SJCRH30 (cell line): ENCODE results near the gene PTGFRN. TPM values are rescaled to one million over a fixed set of nuclear protein-coding genes. Genes with fewer than 3 reads are reported as not detected.
"Not testable (repeated sequence)": the region's sequence is repeated elsewhere in the genome, so short reads cannot be mapped to it uniquely, and the experiment has no call there.

ENCODE experiments used
- DNase-seq, 2 experiments: peaks; one replicate each; pipeline ENCODE4 v3.0.0-alpha.2; 2015 to 2020
- H3K27ac ChIP-seq: fragments of 250-450 bp; sonication (Bioruptor Pico); 2 replicates; pipeline ENCODE4 v1.5.1; 2020; ENCODE audit warnings: mild to moderate bottlenecking, moderate library complexity
- H3K27me3 ChIP-seq: fragments of 250-450 bp; sonication (Bioruptor Pico); 2 replicates; pipeline ENCODE4 v1.5.1; 2020; ENCODE audit warnings: mild to moderate bottlenecking, moderate library complexity
- H3K36me3 ChIP-seq: fragments of 250-450 bp; sonication (Bioruptor Pico); 2 replicates; pipeline ENCODE4 v1.5.1; 2020; ENCODE audit warnings: mild to moderate bottlenecking, moderate library complexity
- H3K4me1 ChIP-seq: fragments of 250-450 bp; sonication (Bioruptor Pico); 2 replicates; pipeline ENCODE4 v1.5.1; 2020; ENCODE audit warnings: mild to moderate bottlenecking, moderate library complexity
- H3K4me3 ChIP-seq: fragments of 250-450 bp; sonication (Bioruptor Pico); 2 replicates; pipeline ENCODE4 v1.5.1; 2020; ENCODE audit warnings: mild to moderate bottlenecking, moderate library complexity
- H3K9me3 ChIP-seq: fragments of 250-450 bp; sonication (Bioruptor Pico); replicated peaks from 2 replicates; pipeline ENCODE4 v1.5.1; 2020; ENCODE audit warnings: mild to moderate bottlenecking, moderate library complexity
- total RNA-seq: library from RNA; depleted of rRNA; stranded (reverse); fragments of >200 nt; shearing (Covaris generic); gene quantifications from 2 replicates; pipeline ENCODE4 v1.2.3, GENCODE V29; 2014

The PTGFRN gene
- total RNA-seq, 1 experiment from 2014 or later: 146 TPM

- DNase-seq: no peak
- Histone ChIP-seq H3K36me3 (peaks cover 16% of the 10 kb centered on the region; the same call in 1 of the 2 replicates), H3K4me3 (no peak overlapping the region)
These were observed 25.0 kb downstream of the PTGFRN start for GRCh38 chr1:116934586-116935207.

GRCh38 chr1:116938216-116938615 lies 28.5 kb downstream of the PTGFRN start:
- Histone ChIP-seq H3K4me1 (peaks cover 22% of the 10 kb centered on the region), H3K27ac (no peak overlapping the region), H3K9me3 (no peaks in the 10 kb centered on the region), H3K36me3 (peaks cover 16% of the 10 kb centered on the region), H3K27me3 (no peaks in the 10 kb centered on the region), H3K4me3 (no peak overlapping the region)
- DNase-seq: no peak

More at GRCh38 chr1:116934586-116935207, 25.0 kb downstream of the PTGFRN start:
- H3K4me1 ChIP-seq: 0 out of 2 replicates have a peak, but pooled peaks cover 7% of the 10 kb centered on the region
- H3K27ac ChIP-seq: no peak overlapping the region
- H3K27me3 ChIP-seq: no peaks in the 10 kb centered on the region
- H3K9me3 ChIP-seq: no peaks in the 10 kb centered on the region

- not testable (repeated sequence) for H3K27ac ChIP-seq, H3K9me3 ChIP-seq, H3K4me3 ChIP-seq, H3K27me3 ChIP-seq, DNase-seq
- H3K36me3 ChIP-seq: peaks cover 14% of the 10 kb centered on the region
- peaks cover 20% of the 10 kb centered on the region for H3K4me1 ChIP-seq
These were observed 30.2 kb downstream of the PTGFRN start for GRCh38 chr1:116939780-116940543.

- H3K27ac ChIP-seq: no peak overlapping the region
- no peaks in the 10 kb centered on the region for H3K27me3 ChIP-seq
- H3K36me3 ChIP-seq: peaks cover 14% of the 10 kb centered on the region
- no peak for DNase-seq
- H3K4me1 ChIP-seq: peaks cover 20% of the 10 kb centered on the region
- no peak overlapping the region for H3K4me3 ChIP-seq
- no peaks in the 10 kb centered on the region for H3K9me3 ChIP-seq
These were observed 31.3 kb downstream of the PTGFRN start for GRCh38 chr1:116940814-116941599.

GRCh38 chr1:116941670-116942069 lies 32.0 kb downstream of the PTGFRN start:
- DNase-seq: no peak
- Histone ChIP-seq H3K36me3 (peaks cover 16% of the 10 kb centered on the region), H3K4me1 (peaks cover 20% of the 10 kb centered on the region), H3K27ac (no peak overlapping the region), H3K4me3 (no peak overlapping the region), H3K9me3 (no peaks in the 10 kb centered on the region), H3K27me3 (no peaks in the 10 kb centered on the region)

GRCh38 chr1:116942344-116942743 lies 32.6 kb downstream of the PTGFRN start:
- H3K27me3 ChIP-seq: no peaks in the 10 kb centered on the region
- H3K4me3 ChIP-seq: no peak overlapping the region
- H3K9me3 ChIP-seq: no peaks in the 10 kb centered on the region
- peaks cover 20% of the 10 kb centered on the region for H3K4me1 ChIP-seq
- peaks cover 16% of the 10 kb centered on the region for H3K36me3 ChIP-seq
- no peak for DNase-seq
- H3K27ac ChIP-seq: no peak overlapping the region

- Histone ChIP-seq H3K36me3 (peaks cover 16% of the 10 kb centered on the region), H3K27me3 (no peaks in the 10 kb centered on the region), H3K9me3 (no peaks in the 10 kb centered on the region), H3K4me3 (no peak overlapping the region), H3K27ac (no peak overlapping the region), H3K4me1 (peaks cover 20% of the 10 kb centered on the region)
- no peak for DNase-seq
These were observed 33.7 kb downstream of the PTGFRN start for GRCh38 chr1:116943438-116943837.

GRCh38 chr1:116944613-116945012 lies 34.9 kb downstream of the PTGFRN start:
- Histone ChIP-seq H3K27ac (no peak overlapping the region), H3K4me3 (no peak overlapping the region), H3K9me3 (no peaks in the 10 kb centered on the region), H3K36me3 (peaks cover 25% of the 10 kb centered on the region), H3K4me1 (peaks cover 16% of the 10 kb centered on the region), H3K27me3 (no peaks in the 10 kb centered on the region)
- DNase-seq: no peak

- Histone ChIP-seq H3K27me3 (no peaks in the 10 kb centered on the region), H3K4me3 (no peak overlapping the region), H3K36me3 (peaks cover 26% of the 10 kb centered on the region), H3K9me3 (no peaks in the 10 kb centered on the region), H3K4me1 (peaks cover 10% of the 10 kb centered on the region), H3K27ac (no peak overlapping the region)
- DNase-seq: peak in 1 of 2 experiments; percentile 9
These were observed 35.7 kb downstream of the PTGFRN start for GRCh38 chr1:116945421-116945820.

GRCh38 chr1:116945996-116946395 lies 36.3 kb downstream of the PTGFRN start:
- H3K9me3 ChIP-seq: no peaks in the 10 kb centered on the region
- H3K27ac ChIP-seq: no peak overlapping the region
- DNase-seq: no peak
- H3K4me1 ChIP-seq: peaks cover 4% of the 10 kb centered on the region; the same call in 1 of the 2 replicates
- H3K27me3 ChIP-seq: no peaks in the 10 kb centered on the region
- H3K4me3 ChIP-seq: no peak overlapping the region
- H3K36me3 ChIP-seq: peaks cover 26% of the 10 kb centered on the region

GRCh38 chr1:116947092-116947860 lies 37.6 kb downstream of the PTGFRN start:
- no peak overlapping the region for H3K4me3 ChIP-seq
- no peaks in the 10 kb centered on the region for H3K27me3 ChIP-seq
- H3K36me3 ChIP-seq: peaks cover 28% of the 10 kb centered on the region
- H3K27ac ChIP-seq: no peak overlapping the region
- no peaks in the 10 kb centered on the region for H3K4me1 ChIP-seq
- DNase-seq: no peak
- H3K9me3 ChIP-seq: no peaks in the 10 kb centered on the region

GRCh38 chr1:116948046-116948445 lies 38.3 kb downstream of the PTGFRN start:
- no peaks in the 10 kb centered on the region for H3K4me1 ChIP-seq
- H3K27me3 ChIP-seq: no peaks in the 10 kb centered on the region
- H3K9me3 ChIP-seq: no peaks in the 10 kb centered on the region
- H3K27ac ChIP-seq: no peak overlapping the region
- H3K4me3 ChIP-seq: no peak overlapping the region
- peaks cover 24% of the 10 kb centered on the region for H3K36me3 ChIP-seq
- DNase-seq: no peak

- no peaks in the 10 kb centered on the region for H3K27me3 ChIP-seq
- DNase-seq: no peak
- peaks cover 24% of the 10 kb centered on the region for H3K36me3 ChIP-seq
- H3K27ac ChIP-seq: no peak overlapping the region
- no peaks in the 10 kb centered on the region for H3K9me3 ChIP-seq
- H3K4me1 ChIP-seq: no peaks in the 10 kb centered on the region
- H3K4me3 ChIP-seq: no peak overlapping the region
These were observed 38.9 kb downstream of the PTGFRN start for GRCh38 chr1:116948642-116949041.

GRCh38 chr1:116949213-116949985 lies 39.7 kb downstream of the PTGFRN start:
- Histone ChIP-seq H3K27me3 (no peaks in the 10 kb centered on the region), H3K9me3 (no peaks in the 10 kb centered on the region), H3K4me3 (no peak overlapping the region), H3K36me3 (peaks cover 19% of the 10 kb centered on the region), H3K27ac (no peak overlapping the region), H3K4me1 (peaks cover 6% of the 10 kb centered on the region)
- no peak for DNase-seq
